GM12892 (cell line): ENCODE measurements around the gene SH2B2.

Experiments used
- POLR2A ChIP-seq: IDR thresholded peaks from 2 replicates; pipeline ENCODE4 v1.6.1; 2011; ENCODE audit warnings: low read depth, low read length, control low read depth
- POLR2AphosphoS5 ChIP-seq: IDR thresholded peaks from 2 replicates; pipeline ENCODE4 v1.6.1; 2011; ENCODE audit warnings: low read depth, low read length, control low read depth
- TAF1 ChIP-seq: IDR thresholded peaks from 2 replicates; pipeline ENCODE4 v1.6.1; 2011; ENCODE audit warnings: low read depth, mild to moderate bottlenecking, control low read depth, low read length, borderline replicate concordance

DNA sequence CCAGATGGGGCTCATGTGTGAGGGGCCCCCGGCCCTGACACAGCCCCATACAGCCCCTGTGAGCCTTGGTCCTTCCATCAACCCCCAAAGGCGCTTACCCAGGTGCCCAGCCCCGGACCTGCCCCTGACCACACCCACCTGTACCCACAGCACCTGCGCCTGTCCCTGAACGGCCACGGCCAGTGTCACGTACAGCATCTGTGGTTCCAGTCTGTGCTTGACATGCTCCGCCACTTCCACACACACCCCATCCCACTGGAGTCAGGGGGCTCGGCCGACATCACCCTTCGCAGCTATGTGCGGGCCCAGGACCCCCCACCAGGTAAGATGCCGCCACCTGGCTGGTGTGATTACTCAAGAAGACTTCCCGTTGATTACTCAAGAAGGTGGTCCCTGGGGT, 33.5 kb downstream of the SH2B2 start:
- TF ChIP-seq TAF1: no peak
- TF ChIP-seq POLR2A: no peak
- TF ChIP-seq POLR2AphosphoS5: no peak
